Neural progenitor cell (in vitro differentiated cells): ENCODE measurements around the gene PUSL1. TPM values are rescaled to one million over a fixed set of nuclear protein-coding genes. Genes with fewer than 3 reads are reported as not detected.

Source experiments
- DNase-seq: peaks from one replicate; pipeline ENCODE4 v3.0.0-alpha.2; 2016; ENCODE audit warnings: low spot score
- H2AFZ ChIP-seq: fragments of 200-600 bp; sonication (generic); replicated peaks from 2 replicates; pipeline ENCODE4 v1.6.1; 2016; ENCODE audit warnings: antibody characterized with exemption
- H3F3A ChIP-seq: fragments of 200-600 bp; sonication (generic); 2 replicates; pipeline ENCODE4 v1.6.1; 2016; ENCODE audit warnings: antibody characterized with exemption, low read depth
- H3K27ac ChIP-seq: fragments of 200-600 bp; sonication (generic); 2 replicates; pipeline ENCODE4 v1.5.1; 2016; ENCODE audit warnings: mild to moderate bottlenecking
- H3K27me3 ChIP-seq: fragments of 200-600 bp; sonication (generic); 2 replicates; pipeline ENCODE4 v1.6.1; 2016; ENCODE audit warnings: mild to moderate bottlenecking, moderate library complexity
- H3K36me3 ChIP-seq: fragments of 200-600 bp; sonication (generic); 2 replicates; pipeline ENCODE4 v1.5.1; 2016
- H3K4me1 ChIP-seq: fragments of 200-600 bp; sonication (generic); 2 replicates; pipeline ENCODE4 v1.6.1; 2016; ENCODE audit warnings: mixed run types
- H3K4me2 ChIP-seq: fragments of 200-600 bp; sonication (generic); 2 replicates; pipeline ENCODE4 v1.6.1; 2016
- H3K4me3 ChIP-seq: fragments of 200-600 bp; sonication (generic); 2 replicates; pipeline ENCODE4 v1.5.1; 2016
- H3K79me2 ChIP-seq: fragments of 200-600 bp; sonication (generic); 2 replicates; pipeline ENCODE4 v1.6.1; 2016; ENCODE audit warnings: low read depth
- H3K9ac ChIP-seq: fragments of 200-600 bp; sonication (generic); 2 replicates; pipeline ENCODE4 v1.6.1; 2016
- H3K9me3 ChIP-seq: fragments of 200-600 bp; sonication (generic); 2 replicates; pipeline ENCODE4 v1.5.1; 2016; ENCODE audit warnings: low read depth
- H4K20me1 ChIP-seq: fragments of 200-600 bp; sonication (generic); 2 replicates; pipeline ENCODE4 v1.6.1; 2016; ENCODE audit warnings: low read depth
- H3K27ac Mint-ChIP-seq: 3 replicates; pipeline ENCODE4 v1.8.0; 2021; ENCODE audit warnings: mixed read lengths
- H3K27me3 Mint-ChIP-seq: 2 replicates; pipeline ENCODE4 v1.8.0; 2022; ENCODE audit warnings: low read depth, mild to moderate bottlenecking, inconsistent platforms, moderate library complexity, mixed read lengths; ENCODE audit not compliant: insufficient read depth
- H3K36me3 Mint-ChIP-seq: 3 replicates; pipeline ENCODE4 v1.8.0; 2021; ENCODE audit warnings: mixed read lengths
- H3K4me1 Mint-ChIP-seq: 3 replicates; pipeline ENCODE4 v1.8.0; 2021; ENCODE audit warnings: mixed read lengths
- H3K4me3 Mint-ChIP-seq: 3 replicates; pipeline ENCODE4 v1.8.0; 2021; ENCODE audit warnings: mild to moderate bottlenecking, moderate library complexity, mixed read lengths
- H3K9me3 Mint-ChIP-seq: 3 replicates; pipeline ENCODE4 v1.8.0; 2020; ENCODE audit warnings: mixed read lengths
- CTCF ChIP-seq: fragments of 200-600 bp; sonication (generic); IDR thresholded peaks from 2 replicates; pipeline ENCODE4 v1.5.1; 2017; ENCODE audit warnings: antibody characterized with exemption, mild to moderate bottlenecking
- EZH2 ChIP-seq: fragments of 200-600 bp; sonication (generic); IDR thresholded peaks from 2 replicates; pipeline ENCODE4 v1.6.1; 2017; ENCODE audit warnings: antibody characterized with exemption, mild to moderate bottlenecking, moderate library complexity
- EZH2phosphoT487 ChIP-seq: fragments of 200-600 bp; sonication (generic); IDR thresholded peaks from 2 replicates; pipeline ENCODE4 v1.6.1; 2017; ENCODE audit warnings: antibody characterized with exemption
- total RNA-seq: library from RNA; depleted of rRNA; stranded (reverse); fragments of >200 nt; gene quantifications from 2 replicates; pipeline ENCODE4 v1.2.3, GENCODE V29; 2015; ENCODE audit warnings: low replicate concordance

Gene PUSL1
- total RNA-seq, 1 donor from 2014 or later = 3.7 TPM

- H3K4me3 Mint-ChIP-seq = peak overlapping the region; percentile 55
- no peaks in the 10 kb centered on the region for H3K36me3 ChIP-seq
Observed at GRCh38 chr1:1267488-1268283, 40.7 kb upstream of the PUSL1 start.

GRCh38 chr1:1268284-1268682, 40.1 kb upstream of the PUSL1 start:
- H3K27ac Mint-ChIP-seq = no peak overlapping the region
- no peak for DNase-seq
- Histone ChIP-seq H3K4me1 (peaks cover 10% of the 10 kb centered on the region), H3K27ac (no peak overlapping the region), H3K4me2 (no peak overlapping the region), H4K20me1 (peaks cover 91% of the 10 kb centered on the region), H3K9ac (no peak overlapping the region), H3K79me2 (peaks cover 56% of the 10 kb centered on the region), H3K27me3 (no peaks in the 10 kb centered on the region), H2AFZ (no peak overlapping the region), H3K9me3 (no peaks in the 10 kb centered on the region), H3K4me3 (no peak overlapping the region), H3K36me3 (no peaks in the 10 kb centered on the region), H3F3A (no peaks in the 10 kb centered on the region)
- H3K36me3 Mint-ChIP-seq = peaks cover 19% of the 10 kb centered on the region
- no peaks in the 10 kb centered on the region for H3K9me3 Mint-ChIP-seq
- peaks cover 2% of the 10 kb centered on the region for H3K27me3 Mint-ChIP-seq
- no peak for TF ChIP-seq EZH2
- TF ChIP-seq CTCF = no peak
- TF ChIP-seq EZH2phosphoT487 = no peak
- peaks cover 20% of the 10 kb centered on the region for H3K4me1 Mint-ChIP-seq
- no peak overlapping the region for H3K4me3 Mint-ChIP-seq

More at GRCh38 chr1:1267488-1268283, 40.7 kb upstream of the PUSL1 start:
- no peaks in the 10 kb centered on the region for H3K27me3 ChIP-seq
- H3F3A ChIP-seq = no peaks in the 10 kb centered on the region
- no peaks in the 10 kb centered on the region for H3K9me3 ChIP-seq
- H3K4me2 ChIP-seq = no peak overlapping the region
- no peak overlapping the region for H3K4me3 ChIP-seq
- H3K27ac ChIP-seq = no peak overlapping the region
- Mint-ChIP-seq H3K4me1 (peaks cover 18% of the 10 kb centered on the region), H3K27ac (no peak overlapping the region), H3K9me3 (no peaks in the 10 kb centered on the region), H3K27me3 (peaks cover 2% of the 10 kb centered on the region), H3K36me3 (peaks cover 21% of the 10 kb centered on the region)
- peaks cover 50% of the 10 kb centered on the region for H3K79me2 ChIP-seq
- no peak for DNase-seq
- H4K20me1 ChIP-seq = peaks cover 89% of the 10 kb centered on the region
- no peak overlapping the region for H2AFZ ChIP-seq
- H3K9ac ChIP-seq = no peak overlapping the region
- TF ChIP-seq EZH2 (no peak), EZH2phosphoT487 (no peak), CTCF (no peak)
- peaks cover 8% of the 10 kb centered on the region for H3K4me1 ChIP-seq

DNA sequence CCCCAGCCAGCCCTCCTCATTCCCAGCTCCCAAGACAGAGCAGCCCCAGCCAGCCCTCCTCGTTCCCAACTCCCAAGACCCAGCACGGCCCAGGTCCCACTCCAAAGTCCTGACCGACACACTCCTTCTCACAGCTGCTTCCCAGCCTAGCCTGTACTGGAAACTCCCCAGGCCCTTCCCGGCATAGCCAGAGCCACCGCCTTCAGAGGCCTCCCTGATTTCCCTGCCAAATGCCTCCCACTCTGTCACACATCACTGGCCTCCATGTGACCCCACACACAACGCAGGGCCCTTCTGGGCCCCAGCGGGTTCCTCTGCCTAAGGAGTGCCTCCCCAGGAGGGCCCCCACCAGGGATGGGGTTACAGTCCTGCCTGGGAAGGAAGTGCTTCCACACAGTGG, 37.6 kb upstream of the PUSL1 start:
- Histone ChIP-seq H3K4me1 (peaks cover 12% of the 10 kb centered on the region), H3K36me3 (no peaks in the 10 kb centered on the region), H3K4me3 (no peak overlapping the region), H2AFZ (no peak overlapping the region), H3K79me2 (peaks cover 59% of the 10 kb centered on the region), H3K27ac (no peak overlapping the region), H3K9ac (peak overlapping the region; percentile 49), H4K20me1 (peaks cover 69% of the 10 kb centered on the region), H3K4me2 (no peak overlapping the region), H3K27me3 (no peaks in the 10 kb centered on the region), H3K9me3 (no peaks in the 10 kb centered on the region), H3F3A (no peaks in the 10 kb centered on the region)
- no peak overlapping the region for H3K27ac Mint-ChIP-seq
- H3K9me3 Mint-ChIP-seq = peaks cover 2% of the 10 kb centered on the region
- peaks cover 19% of the 10 kb centered on the region for H3K36me3 Mint-ChIP-seq
- peaks cover 29% of the 10 kb centered on the region for H3K4me1 Mint-ChIP-seq
- H3K27me3 Mint-ChIP-seq = peaks cover 4% of the 10 kb centered on the region
- DNase-seq = no peak
- TF ChIP-seq CTCF (no peak), EZH2phosphoT487 (no peak), EZH2 (no peak)
- peak overlapping the region; percentile 82 for H3K4me3 Mint-ChIP-seq
